Neural cell (in vitro differentiated cells): Measurements from ENCODE around the gene MRPL11. TPM values are rescaled to one million over a fixed set of nuclear protein-coding genes. Genes with fewer than 3 reads are reported as not detected.

Experiments
- H2AFZ ChIP-seq: fragments of 200-600, 300-800 bp; sonication (generic), shearing (Covaris generic); 2 replicates; pipeline ENCODE4 v1.6.0; 2014; ENCODE audit warnings: low read depth, mild to moderate bottlenecking, antibody characterized with exemption, low read length, moderate library complexity
- H3F3A ChIP-seq: fragments of 200-600 bp; shearing (Covaris generic); 2 replicates; pipeline ENCODE4 v1.6.1; 2016; ENCODE audit warnings: mild to moderate bottlenecking, moderate library complexity, mixed read lengths, antibody characterized with exemption, low read length; ENCODE audit not compliant: insufficient read depth, poor library complexity, severe bottlenecking
- H3K27ac ChIP-seq: fragments of 200-600, 300-800 bp; sonication (generic), shearing (Covaris generic); 2 replicates; pipeline ENCODE4 v1.5.1; 2014; ENCODE audit warnings: mild to moderate bottlenecking, low read length, moderate library complexity
- H3K27me3 ChIP-seq: fragments of 300-800, 200-600 bp; sonication (generic), shearing (Covaris generic); 2 replicates; pipeline ENCODE4 v1.6.0; 2014; ENCODE audit warnings: mild to moderate bottlenecking, low read depth, low read length, moderate library complexity; ENCODE audit not compliant: insufficient read depth
- H3K36me3 ChIP-seq: fragments of 300-800, 200-600 bp; sonication (generic), shearing (Covaris generic); 2 replicates; pipeline ENCODE4 v1.5.1; 2014; ENCODE audit warnings: mild to moderate bottlenecking, antibody characterized with exemption, low read length, moderate library complexity; ENCODE audit not compliant: insufficient read depth
- H3K4me2 ChIP-seq: fragments of 300-800, 200-600 bp; sonication (generic), shearing (Covaris generic); 2 replicates; pipeline ENCODE4 v1.6.0; 2014; ENCODE audit warnings: mild to moderate bottlenecking, low read length
- H3K4me3 ChIP-seq: fragments of 300-800, 200-600 bp; sonication (generic), shearing (Covaris generic); 2 replicates; pipeline ENCODE4 v1.5.1; 2014; ENCODE audit warnings: mild to moderate bottlenecking, low read length, moderate library complexity
- H3K79me2 ChIP-seq: fragments of 200-600 bp; shearing (Covaris generic); replicated peaks from 2 replicates; pipeline ENCODE4 v1.6.0; 2014; ENCODE audit warnings: mild to moderate bottlenecking, low read length, moderate library complexity; ENCODE audit not compliant: insufficient read depth
- H3K9ac ChIP-seq: fragments of 300-800, 200-600 bp; sonication (generic), shearing (Covaris generic); 2 replicates; pipeline ENCODE4 v1.6.1; 2016; ENCODE audit warnings: mild to moderate bottlenecking, low read length, mixed read lengths
- H3K9me2 ChIP-seq: fragments of 200-600 bp; shearing (Covaris generic); 2 replicates; pipeline ENCODE4 v1.6.1; 2016; ENCODE audit warnings: mild to moderate bottlenecking, low read length, mixed read lengths; ENCODE audit not compliant: insufficient read depth
- H3K9me3 ChIP-seq: fragments of 200-600, 300-800 bp; sonication (generic), shearing (Covaris generic); 2 replicates; pipeline ENCODE4 v1.6.1; 2016; ENCODE audit warnings: mild to moderate bottlenecking, mixed run types, low read length, moderate library complexity, mixed read lengths
- H4K20me1 ChIP-seq: fragments of 200-600 bp; shearing (Covaris generic); 2 replicates; pipeline ENCODE4 v1.6.1; 2016; ENCODE audit warnings: mild to moderate bottlenecking, mixed run types; ENCODE audit not compliant: insufficient read depth
- POLR2AphosphoS5 ChIP-seq: IDR thresholded peaks from 2 replicates; pipeline ENCODE4 v1.6.1; 2012
- RAD21 ChIP-seq: fragments of 450-650 bp; conservative IDR thresholded peaks from 2 replicates; pipeline ENCODE4 v1.6.1; 2014; ENCODE audit warnings: antibody characterized with exemption, mild to moderate bottlenecking, moderate library complexity
- SMC3 ChIP-seq: fragments of 450-650 bp; conservative IDR thresholded peaks from 2 replicates; pipeline ENCODE4 v1.6.1; 2014; ENCODE audit warnings: antibody characterized with exemption, mild to moderate bottlenecking, moderate library complexity; ENCODE audit not compliant: poor library complexity
- TAF1 ChIP-seq: IDR thresholded peaks from 2 replicates; pipeline ENCODE4 v1.6.1; 2012; ENCODE audit warnings: low read depth
- polyA plus RNA-seq: library from polyadenylated mRNA; depleted of rRNA; stranded (reverse); fragments of >200 nt; gene quantifications from 2 replicates; pipeline ENCODE4 v1.2.3, GENCODE V29; 2014
- small RNA-seq, 3 experiments: library from RNA; depleted of rRNA; stranded (forward); fragments of <200 nt; gene quantifications; one replicate each; pipeline ENCODE3, GENCODE V24; 2012
- TF ChIP-seq, protein P1 (sequence below): fragments of 450-650 bp; IDR thresholded peaks from 2 replicates; pipeline ENCODE4 v1.5.1; 2014; ENCODE audit warnings: antibody characterized with exemption, mild to moderate bottlenecking, moderate library complexity; ENCODE audit not compliant: poor library complexity, severe bottlenecking
- TF ChIP-seq, protein P2 (sequence below): IDR thresholded peaks from 2 replicates; pipeline ENCODE4 v1.6.1; 2012; ENCODE audit warnings: borderline replicate concordance

The MRPL11 gene
- polyA plus RNA-seq, 1 donor from 2014 or later, result 50.9 TPM

DNA sequence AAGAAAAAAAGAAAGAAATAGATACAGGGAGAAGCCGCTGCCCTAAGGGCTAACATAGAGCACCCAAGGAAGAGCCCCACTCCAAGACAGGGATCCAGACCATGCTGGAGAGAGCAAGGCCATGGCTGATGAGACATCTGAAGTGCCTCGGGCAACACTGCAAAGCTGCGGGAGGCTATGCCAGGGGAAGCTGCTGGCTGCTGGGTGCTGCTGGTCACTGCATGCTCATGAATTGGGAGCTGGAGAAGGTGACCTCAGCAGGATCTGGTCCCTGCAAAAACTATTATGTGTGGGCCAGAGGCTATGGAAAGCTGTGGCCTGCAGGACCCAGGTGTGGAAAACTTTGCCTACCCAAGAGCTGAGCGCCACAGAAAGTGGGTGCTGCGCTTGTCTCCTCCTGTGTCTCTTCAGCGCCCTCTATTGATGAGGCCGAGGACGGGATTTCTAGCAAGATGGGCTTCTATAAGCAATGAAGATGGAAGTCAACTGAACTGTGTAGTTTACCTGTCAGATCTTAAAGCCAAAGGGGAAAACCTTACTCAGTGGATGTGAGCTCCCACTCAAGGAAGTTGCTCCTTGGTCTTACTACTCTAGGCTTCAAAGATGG is 49.8 kb downstream of the MRPL11 start:
- no peak overlapping the region for H3K27ac ChIP-seq
- H3K4me2 ChIP-seq, result no peak overlapping the region
- H4K20me1 ChIP-seq, result no peaks in the 10 kb centered on the region
- TF ChIP-seq POLR2AphosphoS5 (no peak), TAF1 (no peak), RAD21 (no peak)
- TF ChIP-seq, protein P1, sequence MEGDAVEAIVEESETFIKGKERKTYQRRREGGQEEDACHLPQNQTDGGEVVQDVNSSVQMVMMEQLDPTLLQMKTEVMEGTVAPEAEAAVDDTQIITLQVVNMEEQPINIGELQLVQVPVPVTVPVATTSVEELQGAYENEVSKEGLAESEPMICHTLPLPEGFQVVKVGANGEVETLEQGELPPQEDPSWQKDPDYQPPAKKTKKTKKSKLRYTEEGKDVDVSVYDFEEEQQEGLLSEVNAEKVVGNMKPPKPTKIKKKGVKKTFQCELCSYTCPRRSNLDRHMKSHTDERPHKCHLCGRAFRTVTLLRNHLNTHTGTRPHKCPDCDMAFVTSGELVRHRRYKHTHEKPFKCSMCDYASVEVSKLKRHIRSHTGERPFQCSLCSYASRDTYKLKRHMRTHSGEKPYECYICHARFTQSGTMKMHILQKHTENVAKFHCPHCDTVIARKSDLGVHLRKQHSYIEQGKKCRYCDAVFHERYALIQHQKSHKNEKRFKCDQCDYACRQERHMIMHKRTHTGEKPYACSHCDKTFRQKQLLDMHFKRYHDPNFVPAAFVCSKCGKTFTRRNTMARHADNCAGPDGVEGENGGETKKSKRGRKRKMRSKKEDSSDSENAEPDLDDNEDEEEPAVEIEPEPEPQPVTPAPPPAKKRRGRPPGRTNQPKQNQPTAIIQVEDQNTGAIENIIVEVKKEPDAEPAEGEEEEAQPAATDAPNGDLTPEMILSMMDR, result peak; percentile 21
- H3F3A ChIP-seq, result no peaks in the 10 kb centered on the region
- H3K9me2 ChIP-seq, result no peaks in the 10 kb centered on the region
- H3K27me3 ChIP-seq, result peaks cover 5% of the 10 kb centered on the region
- H3K79me2 ChIP-seq, result no peaks in the 10 kb centered on the region
- H2AFZ ChIP-seq, result no peak overlapping the region
- no peak overlapping the region for H3K4me3 ChIP-seq
- no peaks in the 10 kb centered on the region for H3K9me3 ChIP-seq
- H3K36me3 ChIP-seq, result no peaks in the 10 kb centered on the region
- H3K9ac ChIP-seq, result no peak overlapping the region

DNA sequence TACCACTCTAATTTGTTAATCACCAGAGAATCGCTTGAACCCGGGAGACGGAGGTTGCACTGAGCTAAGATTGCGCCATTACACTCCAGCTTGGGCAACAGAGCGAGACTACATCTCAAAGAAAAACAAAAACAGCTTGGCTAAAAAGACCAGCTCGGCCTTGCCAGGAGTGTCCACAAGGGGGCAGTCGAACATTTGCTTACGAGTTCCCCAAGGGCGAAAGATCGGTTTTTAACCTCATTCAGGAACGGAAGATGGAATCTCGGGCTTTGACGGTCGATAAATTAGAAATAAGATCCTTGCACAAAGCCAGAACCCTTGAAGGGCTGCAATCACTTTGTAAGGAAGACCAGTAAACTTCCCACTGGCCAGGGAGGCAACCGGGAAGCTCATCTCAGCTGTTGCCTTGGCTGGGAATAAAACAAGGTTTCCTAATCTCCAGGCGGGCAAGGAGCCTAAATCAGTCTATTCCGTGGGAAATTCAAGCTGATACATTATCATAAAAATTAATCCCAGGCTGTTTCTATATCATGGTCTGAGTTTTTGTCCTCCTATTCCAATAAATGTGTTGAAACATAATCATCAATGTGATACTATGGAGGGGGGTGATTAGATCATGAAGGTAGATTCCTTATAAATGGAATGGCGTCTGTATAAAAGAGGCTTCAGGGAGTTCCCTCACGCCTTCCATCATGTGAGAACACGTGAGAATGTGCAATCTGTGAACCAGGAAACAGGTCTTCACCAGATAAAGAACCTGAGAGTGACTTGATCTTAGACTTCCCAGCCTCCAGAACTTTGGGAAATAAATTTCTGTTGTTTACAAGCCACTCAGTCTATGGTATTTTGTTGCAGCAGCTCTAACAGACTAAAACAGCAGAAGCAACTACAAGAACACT is 52.2 kb downstream of the MRPL11 start:
- no peak overlapping the region for H2AFZ ChIP-seq
- no peaks in the 10 kb centered on the region for H3K9me2 ChIP-seq
- no peaks in the 10 kb centered on the region for H3F3A ChIP-seq
- H3K27ac ChIP-seq, result no peak overlapping the region
- TF ChIP-seq TAF1 (no peak), RAD21 (peak; percentile 71), SMC3 (peak; percentile 73)
- TF ChIP-seq, protein P1, result peak; percentile 90
- TF ChIP-seq, protein P2, sequence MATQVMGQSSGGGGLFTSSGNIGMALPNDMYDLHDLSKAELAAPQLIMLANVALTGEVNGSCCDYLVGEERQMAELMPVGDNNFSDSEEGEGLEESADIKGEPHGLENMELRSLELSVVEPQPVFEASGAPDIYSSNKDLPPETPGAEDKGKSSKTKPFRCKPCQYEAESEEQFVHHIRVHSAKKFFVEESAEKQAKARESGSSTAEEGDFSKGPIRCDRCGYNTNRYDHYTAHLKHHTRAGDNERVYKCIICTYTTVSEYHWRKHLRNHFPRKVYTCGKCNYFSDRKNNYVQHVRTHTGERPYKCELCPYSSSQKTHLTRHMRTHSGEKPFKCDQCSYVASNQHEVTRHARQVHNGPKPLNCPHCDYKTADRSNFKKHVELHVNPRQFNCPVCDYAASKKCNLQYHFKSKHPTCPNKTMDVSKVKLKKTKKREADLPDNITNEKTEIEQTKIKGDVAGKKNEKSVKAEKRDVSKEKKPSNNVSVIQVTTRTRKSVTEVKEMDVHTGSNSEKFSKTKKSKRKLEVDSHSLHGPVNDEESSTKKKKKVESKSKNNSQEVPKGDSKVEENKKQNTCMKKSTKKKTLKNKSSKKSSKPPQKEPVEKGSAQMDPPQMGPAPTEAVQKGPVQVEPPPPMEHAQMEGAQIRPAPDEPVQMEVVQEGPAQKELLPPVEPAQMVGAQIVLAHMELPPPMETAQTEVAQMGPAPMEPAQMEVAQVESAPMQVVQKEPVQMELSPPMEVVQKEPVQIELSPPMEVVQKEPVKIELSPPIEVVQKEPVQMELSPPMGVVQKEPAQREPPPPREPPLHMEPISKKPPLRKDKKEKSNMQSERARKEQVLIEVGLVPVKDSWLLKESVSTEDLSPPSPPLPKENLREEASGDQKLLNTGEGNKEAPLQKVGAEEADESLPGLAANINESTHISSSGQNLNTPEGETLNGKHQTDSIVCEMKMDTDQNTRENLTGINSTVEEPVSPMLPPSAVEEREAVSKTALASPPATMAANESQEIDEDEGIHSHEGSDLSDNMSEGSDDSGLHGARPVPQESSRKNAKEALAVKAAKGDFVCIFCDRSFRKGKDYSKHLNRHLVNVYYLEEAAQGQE, result no peak
- peak overlapping the region; percentile 39 for H3K4me3 ChIP-seq
- no peaks in the 10 kb centered on the region for H3K36me3 ChIP-seq
- H3K9me3 ChIP-seq, result no peaks in the 10 kb centered on the region
- peak overlapping the region; percentile 34 for H3K9ac ChIP-seq
- H3K4me2 ChIP-seq, result no peak overlapping the region
- peaks cover 5% of the 10 kb centered on the region for H3K27me3 ChIP-seq
- no peaks in the 10 kb centered on the region for H4K20me1 ChIP-seq
- no peaks in the 10 kb centered on the region for H3K79me2 ChIP-seq

Small RNAs within 50 kb of the gene (small RNA-seq; reads per million reads assigned to genes)
- gene RF00416 (0 reads per million in 3 experiments), gene RNU1-84P (0.43 to 7.2 (median 1.2) reads per million in 3 experiments)

Other genes with a start within 250 kb of the MRPL11 start
- 45.6 and 49.6 TPM in 2 replicates for gene KLC2, start 181.1 kb downstream of the MRPL11 start, polyA plus RNA-seq
- 27.2 and 27.9 TPM in 2 replicates for gene RAB1B, start 170.2 kb downstream of the MRPL11 start, polyA plus RNA-seq
- gene CNIH2, start 160.7 kb downstream of the MRPL11 start, polyA plus RNA-seq, result 47.9 and 54.5 TPM in 2 replicates
- 40.3 and 51.2 TPM in 2 replicates for gene YIF1A, start 149.7 kb downstream of the MRPL11 start, polyA plus RNA-seq
- 5.3 and 8.4 TPM in 2 replicates for gene TMEM151A, start 147.0 kb downstream of the MRPL11 start, polyA plus RNA-seq
- not detected in 2 replicates for gene CD248, start 121.8 kb downstream of the MRPL11 start, polyA plus RNA-seq
- 1.4 and 4.2 TPM in 2 replicates for gene RIN1, start 102.4 kb downstream of the MRPL11 start, polyA plus RNA-seq
- 78.3 and 108 TPM in 2 replicates for gene BRMS1, start 93.7 kb downstream of the MRPL11 start, polyA plus RNA-seq
- gene B4GAT1, start 91.2 kb downstream of the MRPL11 start, polyA plus RNA-seq, result 162 TPM in 2 replicates
- gene SLC29A2, start 67.1 kb downstream of the MRPL11 start, polyA plus RNA-seq, result 1.7 and 2.2 TPM in 2 replicates
- gene NPAS4, start 17.8 kb downstream of the MRPL11 start, polyA plus RNA-seq, result 6.7 and 10.6 TPM in 2 replicates
- gene PELI3, start 28.1 kb upstream of the MRPL11 start, polyA plus RNA-seq, result 13.3 and 16.2 TPM in 2 replicates
- 56.2 and 71.7 TPM in 2 replicates for gene DPP3, start 41.6 kb upstream of the MRPL11 start, polyA plus RNA-seq
- gene BBS1, start 71.8 kb upstream of the MRPL11 start, polyA plus RNA-seq, result 55.1 and 69.5 TPM in 2 replicates
- 14.9 and 15.9 TPM in 2 replicates for gene ZDHHC24, start 107.2 kb upstream of the MRPL11 start, polyA plus RNA-seq
- gene ACTN3, start 108.1 kb upstream of the MRPL11 start, polyA plus RNA-seq, result not detected in 2 replicates
- 2.7 and 4.2 TPM in 2 replicates for gene CTSF, start 129.8 kb upstream of the MRPL11 start, polyA plus RNA-seq
- gene CCDC87, start 154.2 kb upstream of the MRPL11 start, polyA plus RNA-seq, result 0.48 TPM in 1 of 2 replicates, not detected in the other
- gene CCS, start 154.3 kb upstream of the MRPL11 start, polyA plus RNA-seq, result 40.8 and 71.6 TPM in 2 replicates
- 43.0 and 44.8 TPM in 2 replicates for gene RBM14, start 177.8 kb upstream of the MRPL11 start, polyA plus RNA-seq
- gene RBM4, start 199.9 kb upstream of the MRPL11 start, polyA plus RNA-seq, result 456 and 510 TPM in 2 replicates
- gene RBM4B, start 239.0 kb upstream of the MRPL11 start, polyA plus RNA-seq, result 197 and 212 TPM in 2 replicates